Right lobe of liver (tissue), 4 donors: ENCODE data around the gene HDLBP.

Experiments used
- POLR2A ChIP-seq: fragments of 450-650 bp; IDR thresholded peaks from one replicate; pipeline ENCODE4 v1.6.1; 2017; ENCODE audit warnings: antibody characterized with exemption, mild to moderate bottlenecking
- TF ChIP-seq, protein P1 (sequence below), 4 donors: fragments of 200-600 bp in 3 of 4; fragments of 450-650 bp in 1 of 4; IDR thresholded peaks; one replicate each; pipeline versions ENCODE4 v1.5.1 to v1.8.0; 2016 to 2022; ENCODE audit warnings: antibody characterized with exemption in 4 of 4, mild to moderate bottlenecking in 2 of 4
- donor health status: DM: no; HTN: no; CAD: no.
- donor health status: DM: no; HTN: no; CAD: no.
- donor health status: DM: no; HTN: yes; CAD: no.

GRCh38 chr2:241308267-241308666 is 7.2 kb downstream of the HDLBP start:
- TF ChIP-seq, protein P1, sequence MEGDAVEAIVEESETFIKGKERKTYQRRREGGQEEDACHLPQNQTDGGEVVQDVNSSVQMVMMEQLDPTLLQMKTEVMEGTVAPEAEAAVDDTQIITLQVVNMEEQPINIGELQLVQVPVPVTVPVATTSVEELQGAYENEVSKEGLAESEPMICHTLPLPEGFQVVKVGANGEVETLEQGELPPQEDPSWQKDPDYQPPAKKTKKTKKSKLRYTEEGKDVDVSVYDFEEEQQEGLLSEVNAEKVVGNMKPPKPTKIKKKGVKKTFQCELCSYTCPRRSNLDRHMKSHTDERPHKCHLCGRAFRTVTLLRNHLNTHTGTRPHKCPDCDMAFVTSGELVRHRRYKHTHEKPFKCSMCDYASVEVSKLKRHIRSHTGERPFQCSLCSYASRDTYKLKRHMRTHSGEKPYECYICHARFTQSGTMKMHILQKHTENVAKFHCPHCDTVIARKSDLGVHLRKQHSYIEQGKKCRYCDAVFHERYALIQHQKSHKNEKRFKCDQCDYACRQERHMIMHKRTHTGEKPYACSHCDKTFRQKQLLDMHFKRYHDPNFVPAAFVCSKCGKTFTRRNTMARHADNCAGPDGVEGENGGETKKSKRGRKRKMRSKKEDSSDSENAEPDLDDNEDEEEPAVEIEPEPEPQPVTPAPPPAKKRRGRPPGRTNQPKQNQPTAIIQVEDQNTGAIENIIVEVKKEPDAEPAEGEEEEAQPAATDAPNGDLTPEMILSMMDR (IDR thresholded peaks at IDR 0.05): peak in 1 of 4 donors; percentile 15
- no peak for TF ChIP-seq POLR2A
